Measurements from ENCODE around the gene S100A13.
"Not testable (repeated sequence)": the region's sequence is repeated elsewhere in the genome, so short reads cannot be mapped to it uniquely, and the experiment has no call there.

Gene S100A13

DNA sequence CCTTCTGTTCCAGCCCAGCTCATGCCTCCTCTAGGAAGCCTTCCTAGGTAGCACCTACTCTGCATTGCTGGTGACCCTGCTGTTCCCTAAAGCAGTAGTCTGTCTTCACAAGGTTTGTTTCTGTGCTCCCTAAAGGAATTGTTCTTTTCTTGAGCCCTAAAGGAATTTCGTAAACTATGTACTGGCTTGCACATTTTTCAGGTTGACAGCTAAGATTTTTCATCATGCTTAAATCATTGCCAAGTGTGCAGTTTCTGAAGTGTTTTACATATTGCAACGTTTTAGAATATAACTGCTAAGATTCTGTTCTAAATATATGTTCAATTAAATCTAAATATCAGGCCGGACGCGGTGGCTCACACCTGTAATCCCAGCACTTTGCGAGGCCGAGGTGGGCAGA is 27.5 kb downstream of the S100A13 start:
- DNase-seq, result no peak

DNA sequence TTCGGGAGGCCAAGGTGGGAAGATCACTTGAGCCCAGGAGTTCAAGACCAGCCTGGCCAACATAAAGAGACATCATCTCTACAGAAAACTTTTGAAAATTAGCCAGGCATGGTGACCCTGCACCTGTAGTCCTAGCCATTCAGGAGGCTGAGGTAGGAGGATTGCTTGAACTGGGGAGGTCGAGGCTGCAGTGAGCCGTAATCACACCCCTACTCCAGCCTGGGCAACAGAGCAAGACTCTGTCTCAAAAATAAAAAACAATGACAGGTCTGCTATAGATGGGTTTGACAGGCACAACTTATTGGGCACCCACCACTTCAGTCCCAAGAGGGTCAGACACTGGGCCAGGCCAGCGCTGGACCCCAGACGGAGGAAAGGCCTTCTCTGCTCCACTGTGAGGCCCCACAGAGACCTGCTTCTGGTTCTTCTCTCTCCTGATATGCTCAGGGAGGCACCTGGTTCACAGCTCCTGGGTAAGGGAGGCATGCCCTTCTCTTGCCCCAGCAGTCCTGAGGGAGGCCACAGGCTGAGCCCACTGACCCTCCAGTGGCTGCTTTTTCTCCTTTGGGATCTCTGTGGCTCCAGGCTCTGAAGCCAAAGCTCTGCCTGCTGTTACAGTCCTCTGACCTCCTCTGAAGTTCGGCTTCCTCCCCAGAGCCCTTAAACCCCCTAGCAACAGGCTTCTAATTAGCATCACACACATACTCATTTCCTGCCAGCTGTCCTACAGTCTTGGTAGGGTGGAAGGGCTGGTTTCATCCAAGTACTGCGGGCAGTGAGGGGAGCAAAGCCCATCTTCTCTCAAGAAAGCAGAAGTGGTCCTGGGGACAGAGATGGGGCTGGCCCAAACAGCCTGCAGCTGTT is 28.8 kb downstream of the S100A13 start:
- DNase-seq, result peak; percentile 90

GRCh38 chr1:153597206-153597605 is 30.1 kb downstream of the S100A13 start:
- no peak for DNase-seq

GRCh38 chr1:153592748-153593147 is 34.6 kb downstream of the S100A13 start:
- DNase-seq, result no peak

- no peak for DNase-seq
Measured at GRCh38 chr1:153588482-153588881, 38.8 kb downstream of the S100A13 start.

DNA sequence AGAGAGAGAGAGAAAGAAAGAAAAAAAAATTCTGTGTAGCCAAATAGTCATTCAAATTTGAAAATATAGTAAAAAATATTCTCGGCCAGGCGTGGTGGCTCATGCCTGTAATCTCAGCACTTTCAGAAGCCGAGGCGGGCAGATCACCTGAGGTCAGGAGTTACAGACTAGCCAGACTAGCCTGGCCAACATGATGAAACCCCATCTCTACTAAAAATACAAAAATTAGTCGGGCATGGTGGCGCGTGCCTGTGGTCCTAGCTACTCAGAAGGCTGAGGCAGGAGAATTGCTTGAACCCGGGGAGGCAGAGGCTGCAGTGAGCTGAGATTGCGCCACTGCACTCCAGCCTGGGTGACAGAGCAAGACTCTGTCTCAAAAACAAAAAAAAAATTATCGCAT is 39.3 kb downstream of the S100A13 start:
- not testable (repeated sequence) for DNase-seq

- DNase-seq, result no peak
Measured at GRCh38 chr1:153587314-153587713, 40.0 kb downstream of the S100A13 start.

DNA sequence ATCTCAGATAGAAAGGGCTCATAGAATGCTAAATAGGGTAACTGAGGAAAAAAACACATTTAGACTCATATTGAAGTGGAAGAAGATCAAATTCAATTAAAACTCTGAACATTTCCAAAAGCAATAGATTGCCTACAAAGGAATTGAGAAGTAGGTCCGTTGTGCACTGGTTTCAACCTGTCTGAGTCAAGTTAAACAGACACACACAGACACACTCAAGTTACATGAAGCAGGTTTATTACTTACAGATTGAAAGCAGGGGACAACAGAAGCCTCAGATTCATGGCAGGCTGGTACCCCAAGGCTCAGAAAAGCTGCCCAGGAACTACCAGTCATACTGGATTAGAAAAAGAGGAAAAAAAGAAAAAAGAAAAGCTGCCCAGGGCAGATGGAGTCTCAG is 41.0 kb downstream of the S100A13 start:
- no peak for DNase-seq

GRCh38 chr1:153585006-153585405 is 42.3 kb downstream of the S100A13 start:
- no peak for DNase-seq

GRCh38 chr1:153583976-153584375 is 43.3 kb downstream of the S100A13 start:
- no peak for DNase-seq

GRCh38 chr1:153583514-153583913 is 43.8 kb downstream of the S100A13 start:
- not testable (repeated sequence) for DNase-seq

GRCh38 chr1:153582836-153583235 is 44.5 kb downstream of the S100A13 start:
- not testable (repeated sequence) for DNase-seq

DNA sequence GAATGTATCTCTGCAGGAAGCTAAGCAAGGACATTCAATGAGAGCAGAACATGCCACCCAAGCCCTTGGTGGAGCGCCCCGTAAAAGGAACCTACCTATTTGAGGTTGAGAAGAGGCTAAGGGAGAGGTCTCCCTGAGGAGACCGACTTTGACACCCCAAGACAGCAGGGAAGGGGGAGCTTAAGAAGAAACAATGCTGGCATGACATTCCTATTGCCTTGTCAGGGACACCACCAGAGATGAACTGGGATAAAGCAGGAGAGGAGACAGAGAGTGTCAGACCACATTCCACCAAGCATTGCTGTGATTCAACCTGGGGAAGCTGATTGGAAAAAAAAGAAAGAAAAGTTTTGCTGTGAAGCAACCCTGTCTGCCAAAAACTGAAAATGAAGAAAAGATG is 48.4 kb downstream of the S100A13 start:
- DNase-seq, result no peak

DNA sequence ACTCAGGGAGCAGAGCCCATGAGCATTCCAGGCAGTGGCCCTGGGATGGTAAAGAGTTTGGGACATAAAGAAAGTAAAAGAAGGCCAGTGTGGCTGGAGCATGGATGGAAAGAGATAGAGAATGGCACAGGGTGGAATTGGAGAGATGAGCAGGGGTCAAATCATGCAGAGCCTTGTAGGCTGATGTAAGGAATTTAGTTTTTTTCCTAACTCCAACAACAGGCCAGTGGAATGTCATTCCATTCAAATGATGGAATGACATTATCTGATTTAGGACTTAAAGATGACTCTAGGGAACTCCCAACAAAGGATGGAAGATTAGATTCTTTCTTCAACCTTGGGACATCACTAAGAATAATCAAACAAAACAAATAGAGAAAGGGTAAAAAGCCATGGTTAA is 48.8 kb downstream of the S100A13 start:
- no peak for DNase-seq

GRCh38 chr1:153577624-153578051 is 49.7 kb downstream of the S100A13 start:
- no peak for DNase-seq

DNA sequence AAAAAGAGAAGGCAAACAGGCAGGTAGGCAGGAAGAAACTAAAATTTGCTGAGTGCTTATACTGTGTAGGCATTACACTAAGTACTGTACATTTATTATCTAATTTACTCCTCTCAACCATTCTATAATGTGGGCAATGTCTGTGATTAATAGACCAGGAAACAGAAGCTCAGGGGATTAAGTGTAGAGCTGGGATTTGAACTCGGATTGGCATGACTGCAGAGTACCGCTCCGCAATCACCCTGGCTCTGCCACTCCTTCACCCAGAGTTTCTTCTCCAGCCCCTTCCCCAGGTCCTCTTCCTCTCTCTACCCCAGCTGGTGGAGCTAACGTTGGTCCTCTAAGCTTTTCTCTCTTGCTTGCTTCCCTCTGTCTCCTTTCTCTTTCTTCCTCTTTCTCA is 50.2 kb downstream of the S100A13 start:
- no peak for DNase-seq

GRCh38 chr1:153575497-153575896 is 51.8 kb downstream of the S100A13 start:
- not testable (repeated sequence) for DNase-seq

DNA sequence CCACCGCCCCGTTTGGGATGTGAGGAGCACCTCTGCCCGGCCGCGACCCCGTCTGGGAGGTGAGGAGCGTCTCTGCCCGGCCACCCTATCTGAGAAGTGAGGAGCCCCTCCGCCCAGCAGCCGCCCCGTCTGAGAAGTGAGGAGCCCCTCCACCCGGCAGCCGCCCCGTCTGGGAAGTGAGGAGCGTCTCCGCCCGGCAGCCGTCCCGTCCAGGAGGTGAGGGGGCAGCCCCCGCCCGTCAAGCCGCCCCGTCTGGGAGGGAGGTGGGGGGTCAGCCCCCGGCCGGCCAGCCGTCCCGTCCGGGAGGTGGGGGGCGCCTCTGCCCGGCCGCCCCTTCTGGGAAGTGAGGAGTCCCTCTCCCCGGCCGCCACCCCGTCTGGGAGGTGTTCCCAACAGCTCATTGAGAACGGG is 52.2 kb downstream of the S100A13 start:
- DNase-seq, result not testable (repeated sequence)

DNA sequence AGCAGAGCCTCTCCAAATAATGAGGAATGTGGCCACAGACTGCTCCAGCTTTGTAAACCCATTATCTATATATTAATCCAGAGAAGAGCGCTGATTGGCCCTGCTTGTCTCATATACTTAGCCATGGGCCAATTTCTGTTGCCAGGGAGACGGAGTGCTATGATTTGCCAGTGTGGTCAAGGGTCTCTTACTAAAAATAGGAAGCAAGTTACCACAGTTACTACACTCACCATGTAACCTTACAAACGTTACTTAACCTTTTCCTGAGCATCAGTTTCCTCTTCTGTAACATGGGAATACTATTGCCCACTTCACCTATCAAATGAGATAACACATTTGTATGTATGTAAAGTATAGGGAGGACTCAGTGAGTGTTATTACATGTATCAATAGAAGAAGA is 54.0 kb downstream of the S100A13 start:
- no peak for DNase-seq

DNA sequence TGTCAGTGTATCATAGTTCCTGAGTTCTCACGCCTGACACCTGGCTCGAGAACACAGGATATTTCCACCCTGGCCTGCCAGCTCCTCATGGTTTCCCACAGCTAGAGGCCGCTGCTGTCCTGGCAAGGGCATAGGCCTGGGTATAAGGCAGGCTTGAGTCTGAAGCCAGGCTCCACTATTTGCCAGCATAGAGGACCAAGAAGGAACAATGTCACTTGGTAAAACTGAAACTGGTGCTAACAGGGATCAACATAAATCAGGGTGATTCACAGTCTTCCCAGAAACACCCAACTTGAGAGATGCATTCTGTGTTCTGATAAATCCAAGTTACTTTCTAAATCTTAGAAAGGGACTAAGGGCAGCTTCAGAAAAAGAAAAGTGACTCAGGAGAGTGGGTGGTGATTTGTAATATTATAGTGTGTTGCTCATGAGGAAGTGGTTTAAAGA is 54.7 kb downstream of the S100A13 start:
- peak; percentile 34 for DNase-seq

DNA sequence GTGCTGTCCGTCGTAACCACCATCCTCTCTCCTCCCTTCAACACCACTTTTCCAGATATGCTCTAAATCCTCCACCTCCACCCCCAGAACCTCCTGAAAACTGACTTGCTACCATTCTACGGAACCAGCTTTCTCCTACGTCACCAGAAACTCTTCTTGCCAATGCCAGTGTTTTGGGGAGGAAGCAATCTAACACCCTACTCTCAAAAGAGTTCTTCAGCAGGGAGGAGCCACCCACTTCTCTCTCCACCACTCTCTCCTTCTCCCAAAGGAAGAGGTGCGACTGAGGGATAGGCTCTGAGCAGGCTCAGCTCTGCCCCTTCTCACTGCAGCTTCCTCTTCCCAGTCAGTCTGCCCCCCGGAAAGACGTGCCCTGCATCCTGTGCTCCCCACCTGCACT is 55.6 kb downstream of the S100A13 start:
- DNase-seq, result no peak

- DNase-seq, result no peak
Measured at GRCh38 chr1:153570874-153571273, 56.4 kb downstream of the S100A13 start.

DNA sequence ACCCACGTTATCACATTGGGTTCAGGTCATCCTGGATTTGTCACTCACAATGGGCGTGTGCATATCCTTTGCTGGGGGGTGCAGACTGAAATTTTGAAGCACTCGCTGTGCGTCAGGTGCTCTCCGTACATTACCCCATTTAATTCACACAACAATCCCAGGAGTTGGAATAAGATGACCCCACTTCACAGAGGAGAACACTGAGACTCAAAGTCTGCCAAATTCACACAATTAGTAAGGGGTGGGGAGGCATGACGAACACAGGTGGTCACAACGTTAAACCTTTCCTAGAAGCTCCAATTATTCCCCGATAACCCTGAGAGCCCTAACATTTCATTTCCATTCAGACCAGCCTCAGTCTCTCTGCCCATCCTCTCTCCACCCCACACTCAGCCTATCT is 57.8 kb downstream of the S100A13 start:
- DNase-seq, result no peak
